Stimulated activated CD8-positive, alpha-beta memory T cell treated with anti-CD3 and anti-CD28 coated beads, Interleukin-7, amount 100 ng/mL, for 24 hours (primary cell): ENCODE results near the gene GRAP.
"Not testable (repeated sequence)": the region's sequence is repeated elsewhere in the genome, so short reads cannot be mapped to it uniquely, and the experiment has no call there.

Experiments used
- DNase-seq: peaks from one replicate; pipeline ENCODE4 v3.0.0-alpha.2; 2020; ENCODE audit warnings: low read depth

The GRAP gene

DNA sequence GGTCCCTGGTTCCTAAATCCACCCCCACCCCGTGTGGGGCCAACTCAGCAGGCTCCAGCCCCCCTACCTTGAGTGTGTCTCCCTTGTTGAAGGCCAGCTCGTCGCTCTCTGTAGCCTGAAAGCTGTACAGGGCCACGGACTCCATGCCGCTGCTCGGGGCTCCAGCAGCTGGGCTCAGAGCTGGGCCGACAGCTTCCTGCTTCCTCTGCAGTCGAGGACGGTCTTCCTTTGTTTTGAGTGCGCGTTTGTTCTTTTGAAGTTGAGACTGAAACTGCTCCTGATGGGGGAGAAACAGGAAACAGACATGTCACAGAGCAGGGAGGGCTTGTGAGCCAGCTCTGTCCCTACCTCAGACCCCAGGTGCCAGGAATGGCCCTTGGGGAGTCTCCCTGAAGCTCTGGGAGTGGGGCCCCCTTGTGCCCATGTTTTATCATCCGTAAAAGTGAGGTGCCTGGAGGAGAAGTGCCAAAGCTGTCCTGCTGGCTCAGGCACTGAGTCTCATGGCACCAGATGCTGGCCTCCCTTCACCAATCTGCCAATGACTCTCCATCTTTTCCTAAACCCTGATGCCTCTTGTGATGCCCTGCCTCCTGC is at the start of gene GRAP:
Gene GRAP (minus strand): TSS at position 176 of the 594 bp plus-strand sequence. CDS start 31 bp downstream, at position 145.
- not testable (repeated sequence) for DNase-seq

DNA sequence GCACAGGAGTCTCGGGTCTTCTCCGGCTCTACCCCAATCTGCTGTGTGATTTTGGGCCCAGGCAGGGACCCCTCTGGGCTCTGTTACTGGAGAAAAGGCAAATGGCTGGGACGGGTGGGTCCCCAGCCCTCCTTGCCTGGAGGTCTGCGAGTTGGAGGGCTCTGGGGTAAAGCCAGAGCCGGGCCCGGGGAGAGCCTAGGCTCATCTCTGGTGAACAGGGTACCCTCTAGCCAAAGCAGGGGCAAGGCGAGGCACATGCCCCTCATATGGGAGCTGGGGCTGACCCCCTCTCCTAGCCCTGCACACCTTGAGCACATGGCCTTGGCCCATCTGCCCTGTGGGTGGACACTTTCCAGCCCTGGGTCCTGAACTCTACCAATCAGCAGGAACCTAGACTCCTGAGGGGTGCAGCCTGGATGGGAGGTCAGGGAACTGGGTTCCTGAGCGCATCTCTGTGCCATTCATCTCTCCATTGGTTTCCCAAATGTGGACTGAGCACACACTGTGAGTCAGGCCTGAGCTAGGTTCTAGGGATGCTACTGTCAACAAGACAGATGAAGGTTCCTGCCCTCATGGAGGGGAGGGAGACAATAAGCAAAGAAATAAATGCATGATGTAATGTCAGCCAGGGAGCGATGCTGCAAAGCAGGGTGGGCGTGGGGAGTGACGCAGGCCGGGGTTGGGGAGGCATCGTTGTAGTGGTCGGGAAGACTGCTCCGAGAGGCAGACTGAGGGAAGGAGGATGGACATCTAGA is 47.1 kb upstream of the GRAP start:
- DNase-seq: not testable (repeated sequence)

GRCh38 chr17:19092737-19093683 is 46.3 kb upstream of the GRAP start:
- not testable (repeated sequence) for DNase-seq

DNA sequence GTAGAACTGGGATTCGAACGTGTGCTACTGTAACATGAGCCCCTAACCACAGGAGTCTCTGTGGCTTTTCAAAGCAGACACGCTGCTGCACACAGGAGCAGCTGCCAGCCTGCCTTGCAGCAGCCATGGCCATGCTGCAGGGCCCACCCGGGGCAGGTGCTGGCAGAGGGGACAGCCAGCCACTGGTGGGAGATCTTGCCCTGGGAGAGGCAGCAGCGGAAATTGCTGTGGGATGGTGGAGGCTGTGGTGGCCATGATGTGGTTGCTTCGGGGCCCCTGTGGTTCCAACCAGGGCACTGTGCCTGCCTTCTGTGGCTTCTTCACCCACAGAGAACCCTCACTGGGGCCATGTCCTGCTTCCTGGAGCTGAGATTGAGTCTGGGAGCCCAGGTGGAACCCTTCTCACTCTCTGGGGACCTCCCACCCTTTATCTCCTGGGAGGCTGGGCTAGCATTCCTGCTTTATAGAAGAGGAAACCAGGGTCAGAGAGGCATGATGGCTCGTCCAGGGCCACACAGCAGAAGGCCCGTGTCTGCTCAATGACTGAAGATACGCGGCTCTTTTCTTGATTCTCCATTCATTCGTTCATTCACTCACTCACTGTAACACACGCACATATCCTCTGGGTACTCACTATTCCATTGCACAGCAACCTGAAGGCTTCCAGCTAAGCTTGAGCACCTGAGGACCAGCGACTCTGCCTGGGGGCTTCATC is 43.5 kb upstream of the GRAP start:
- DNase-seq: not testable (repeated sequence)

- DNase-seq: not testable (repeated sequence)
Measured at GRCh38 chr17:19088804-19089685, 42.3 kb upstream of the GRAP start.

GRCh38 chr17:19077386-19077785 is 30.6 kb upstream of the GRAP start:
- DNase-seq: not testable (repeated sequence)

- DNase-seq: peak; percentile 1
Measured at GRCh38 chr17:19076398-19077192, 29.8 kb upstream of the GRAP start.

- not testable (repeated sequence) for DNase-seq
Measured at GRCh38 chr17:19070318-19071168, 23.8 kb upstream of the GRAP start.

GRCh38 chr17:19064378-19064777 is 17.6 kb upstream of the GRAP start:
- DNase-seq: not testable (repeated sequence)

DNA sequence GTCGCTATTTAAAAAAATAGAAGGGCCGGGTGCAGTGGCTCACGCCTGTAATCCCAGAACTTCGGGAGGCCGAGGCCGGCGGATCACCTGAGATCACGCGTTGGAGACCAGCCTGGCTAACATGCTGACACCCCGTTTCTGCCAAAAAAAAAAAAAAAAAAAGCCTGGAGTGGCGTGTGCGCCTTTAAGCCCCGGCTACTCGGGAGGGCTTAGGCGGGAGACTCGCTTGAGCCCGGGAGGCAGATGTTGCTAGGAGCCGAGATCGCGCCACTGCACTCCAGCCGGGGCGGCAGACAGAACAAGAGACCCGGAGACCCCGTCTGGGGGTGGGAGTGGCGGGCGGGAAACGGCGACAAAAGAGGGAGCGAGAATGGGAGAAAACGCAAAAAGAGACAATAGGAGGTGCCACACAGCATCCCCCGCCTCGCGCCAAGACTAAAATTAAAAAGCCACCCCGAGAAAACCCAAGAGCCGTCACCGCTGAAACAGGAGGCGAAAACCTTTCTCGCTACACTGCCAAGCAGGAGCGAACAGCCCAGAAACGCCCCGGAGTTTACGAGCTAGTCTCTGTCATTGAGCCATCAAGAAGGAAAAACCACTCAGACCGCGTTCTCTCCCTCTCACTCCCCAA is 16.7 kb upstream of the GRAP start:
- DNase-seq: peak; percentile 61

GRCh38 chr17:19062718-19063325 is 16.1 kb upstream of the GRAP start:
- not testable (repeated sequence) for DNase-seq

DNA sequence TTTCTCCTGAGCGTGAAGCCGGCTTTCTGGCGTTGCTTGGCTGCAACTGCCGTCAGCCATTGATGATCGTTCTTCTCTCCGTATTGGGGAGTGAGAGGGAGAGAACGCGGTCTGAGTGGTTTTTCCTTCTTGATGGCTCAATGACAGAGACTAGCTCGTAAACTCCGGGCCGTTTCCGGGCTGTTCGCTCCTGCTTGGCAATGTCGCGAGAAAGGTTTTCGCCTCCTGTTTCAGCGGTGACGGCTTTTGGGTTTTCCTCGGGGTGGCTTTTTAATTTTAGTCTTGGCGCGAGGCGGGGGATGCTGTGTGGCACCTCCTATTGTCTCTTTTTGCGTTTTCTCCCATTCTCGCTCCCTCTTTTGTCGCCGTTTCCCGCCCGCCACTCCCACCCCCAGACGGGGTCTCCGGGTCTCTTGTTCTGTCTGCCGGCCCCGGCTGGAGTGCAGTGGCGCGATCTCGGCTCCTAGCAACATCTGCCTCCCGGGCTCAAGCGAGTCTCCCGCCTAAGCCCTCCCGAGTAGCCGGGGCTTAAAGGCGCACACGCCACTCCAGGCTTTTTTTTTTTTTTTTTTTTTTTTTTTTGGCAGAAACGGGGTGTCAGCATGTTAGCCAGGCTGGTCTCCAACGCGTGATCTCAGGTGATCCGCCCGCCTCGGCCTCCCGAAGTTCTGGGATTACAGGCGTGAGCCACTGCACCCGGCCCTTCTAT is 15.4 kb upstream of the GRAP start:
- not testable (repeated sequence) for DNase-seq

GRCh38 chr17:19055447-19055846 is 8.7 kb upstream of the GRAP start:
- not testable (repeated sequence) for DNase-seq

- DNase-seq: not testable (repeated sequence)
Measured at GRCh38 chr17:19048826-19049225, 2.1 kb upstream of the GRAP start.

GRCh38 chr17:19047510-19047909 is 753 bp upstream of the GRAP start:
- not testable (repeated sequence) for DNase-seq

GRCh38 chr17:19044643-19045042 is 2.1 kb downstream of the GRAP start:
- DNase-seq: not testable (repeated sequence)

DNA sequence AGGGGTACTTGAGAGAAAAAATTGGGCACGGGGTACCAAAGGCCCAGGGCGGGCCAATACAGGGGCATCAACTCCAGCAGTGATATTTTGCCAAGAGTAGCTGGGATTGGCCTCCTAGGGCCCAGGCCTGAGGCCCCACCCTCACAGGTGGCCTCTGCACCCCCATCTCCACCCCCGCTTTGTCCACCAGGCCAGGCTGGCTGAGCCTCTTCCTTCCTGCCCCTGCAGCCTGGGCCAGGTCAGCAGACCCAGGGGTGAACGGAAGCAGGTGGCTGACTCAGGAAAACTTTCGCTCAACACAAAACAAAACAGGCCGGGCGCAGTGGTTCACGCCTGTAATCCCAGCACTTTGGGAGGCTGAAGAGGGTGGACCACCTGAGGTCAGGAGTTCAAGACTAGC is 3.7 kb downstream of the GRAP start:
- not testable (repeated sequence) for DNase-seq
